NCI-H526 (cell line): ENCODE measurements around the gene SYNGR4.
"Not testable (repeated sequence)": the region's sequence is repeated elsewhere in the genome, so short reads cannot be mapped to it uniquely, and the experiment has no call there.

Source experiments
- DNase-seq, 2 experiments: peaks; one replicate each; lab custom pipeline; 2025; lab: John Stamatoyannopoulos, UW

The SYNGR4 gene

DNA sequence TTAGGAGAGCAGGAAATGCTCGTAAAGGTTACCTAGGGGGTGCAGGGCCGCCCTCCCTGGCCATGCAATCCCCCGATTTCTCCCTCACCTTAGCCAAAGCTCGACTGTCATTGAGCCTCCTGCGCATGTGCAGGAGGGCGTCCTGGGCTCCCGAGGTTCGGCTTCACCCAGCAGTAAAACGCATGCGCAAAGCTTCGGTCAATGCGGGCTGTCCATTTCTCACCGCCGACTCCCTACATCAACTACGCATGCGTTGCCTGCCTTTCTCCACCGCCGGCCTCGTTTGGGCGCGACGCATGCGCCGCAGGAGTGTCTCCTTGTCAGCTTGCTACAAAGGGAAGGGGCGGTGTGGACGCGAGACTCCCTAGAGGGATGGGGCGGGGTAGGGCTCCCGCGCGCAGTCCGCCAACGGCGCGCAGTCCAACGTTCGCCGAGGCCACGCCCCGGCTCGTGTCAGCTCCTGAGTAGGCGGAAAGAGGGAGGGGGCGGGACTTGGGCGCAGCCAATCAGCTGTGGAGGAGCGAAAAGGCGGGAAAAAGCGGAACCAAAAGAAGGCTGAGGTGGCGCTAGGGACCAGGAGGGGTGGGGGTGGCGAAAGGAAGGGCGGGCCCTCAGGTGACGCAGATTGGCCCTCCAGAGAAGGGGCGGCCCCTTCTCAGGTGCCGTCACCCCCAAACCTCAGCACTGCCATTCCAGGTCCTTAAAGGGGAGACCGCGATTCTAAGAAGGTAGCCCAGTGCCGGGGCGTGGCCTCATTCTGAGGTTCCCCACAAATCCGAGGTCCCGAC, at the start of gene SYNGR4, which contains the start of gene TMEM143:
SYNGR4 (plus strand) TSS at position 558 of the 788 bp plus-strand sequence. CDS start 1,476 bp downstream, outside the sequence.
TMEM143 (minus strand) TSS at position 131 of the 788 bp plus-strand sequence; CDS start at position 111, 20 bp downstream.
- DNase-seq: peak; percentile 99

DNA sequence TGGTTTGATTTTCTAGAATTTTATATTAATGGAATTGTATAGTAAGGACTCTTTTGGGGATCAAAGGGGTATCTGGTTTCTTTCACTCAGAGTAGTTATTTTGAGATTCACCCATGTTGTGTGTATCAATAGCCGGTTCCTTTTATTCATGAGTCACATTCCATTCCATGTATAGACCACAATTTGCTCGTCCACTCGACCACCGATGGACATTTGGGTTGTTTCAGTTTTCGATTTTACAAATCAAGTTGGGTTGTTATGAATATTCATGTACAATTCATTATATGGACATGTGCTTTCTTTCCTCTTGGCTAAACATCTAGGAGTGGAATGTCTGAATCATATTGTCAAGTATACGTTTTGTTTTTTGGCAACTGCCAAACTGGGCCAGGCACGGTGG, 48.5 kb upstream of the SYNGR4 start:
- DNase-seq: no peak

DNA sequence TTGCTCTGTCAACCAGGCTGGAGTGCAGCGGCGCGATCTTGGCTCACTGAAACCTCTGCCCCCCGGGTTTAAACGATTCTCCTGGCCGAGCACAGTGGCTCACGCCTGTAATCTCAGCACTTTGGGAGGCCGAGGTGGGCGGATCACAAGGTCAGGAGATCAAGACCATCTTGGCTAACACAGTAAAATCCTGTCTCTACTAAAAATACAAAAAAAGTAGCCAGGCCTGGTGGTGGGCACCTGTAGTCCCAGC, 46.5 kb upstream of the SYNGR4 start:
- DNase-seq: not testable (repeated sequence)

DNA sequence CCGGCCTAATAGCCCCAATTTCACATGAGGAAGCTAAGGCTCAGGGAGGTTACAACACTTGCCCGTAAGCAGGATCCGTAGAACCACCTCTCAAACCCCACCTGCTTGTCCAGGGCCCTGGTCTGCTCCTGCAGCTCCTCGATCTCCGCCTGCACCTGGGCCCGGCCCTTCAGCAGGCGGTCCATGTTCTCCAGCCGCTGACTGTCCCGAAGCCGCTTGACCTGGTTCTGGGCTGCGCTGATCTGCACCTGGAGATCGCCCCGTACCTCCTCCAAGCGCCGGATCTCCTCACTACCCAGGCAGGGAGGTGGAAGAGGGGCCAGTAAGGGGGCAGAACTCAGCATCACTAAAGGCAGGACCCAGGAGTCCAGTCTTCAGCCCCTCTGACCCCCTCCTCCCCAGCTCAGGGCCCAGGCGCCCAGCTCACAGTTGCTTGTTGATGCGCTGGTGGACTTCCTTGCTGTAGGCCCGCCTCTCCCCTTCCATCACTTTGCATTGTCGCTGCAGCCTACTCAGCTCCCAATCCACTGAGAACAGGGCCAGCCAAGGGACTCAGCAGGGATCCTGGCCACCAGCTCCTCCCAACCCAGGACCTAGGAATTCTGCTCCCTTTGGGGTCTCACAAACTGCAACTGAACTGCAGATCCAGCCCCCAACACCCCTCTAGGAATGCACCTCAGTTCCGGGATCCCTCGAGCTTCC, 45.7 kb upstream of the SYNGR4 start:
- DNase-seq: no peak

- peak; percentile 21 to 84 for DNase-seq
Observed at GRCh38 chr19:48319647-48320541, 44.3 kb upstream of the SYNGR4 start.

DNA sequence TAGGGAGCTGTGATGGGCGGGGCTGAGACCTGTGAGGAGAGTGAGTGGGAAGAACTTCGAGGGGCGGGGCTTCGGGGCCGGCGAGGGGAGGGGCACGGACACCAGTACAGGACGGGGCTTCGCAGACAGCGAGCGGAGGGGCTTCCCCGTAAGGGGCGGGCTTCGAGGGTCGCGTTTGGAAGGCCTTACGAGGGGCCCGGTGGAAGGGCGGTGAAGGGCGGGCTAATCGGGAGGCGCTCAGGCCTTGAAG, 42.9 kb upstream of the SYNGR4 start:
- DNase-seq: peak; percentile 87 to 98

GRCh38 chr19:48321622-48322591, 42.3 kb upstream of the SYNGR4 start:
- peak; percentile 92 to 98 for DNase-seq

DNA sequence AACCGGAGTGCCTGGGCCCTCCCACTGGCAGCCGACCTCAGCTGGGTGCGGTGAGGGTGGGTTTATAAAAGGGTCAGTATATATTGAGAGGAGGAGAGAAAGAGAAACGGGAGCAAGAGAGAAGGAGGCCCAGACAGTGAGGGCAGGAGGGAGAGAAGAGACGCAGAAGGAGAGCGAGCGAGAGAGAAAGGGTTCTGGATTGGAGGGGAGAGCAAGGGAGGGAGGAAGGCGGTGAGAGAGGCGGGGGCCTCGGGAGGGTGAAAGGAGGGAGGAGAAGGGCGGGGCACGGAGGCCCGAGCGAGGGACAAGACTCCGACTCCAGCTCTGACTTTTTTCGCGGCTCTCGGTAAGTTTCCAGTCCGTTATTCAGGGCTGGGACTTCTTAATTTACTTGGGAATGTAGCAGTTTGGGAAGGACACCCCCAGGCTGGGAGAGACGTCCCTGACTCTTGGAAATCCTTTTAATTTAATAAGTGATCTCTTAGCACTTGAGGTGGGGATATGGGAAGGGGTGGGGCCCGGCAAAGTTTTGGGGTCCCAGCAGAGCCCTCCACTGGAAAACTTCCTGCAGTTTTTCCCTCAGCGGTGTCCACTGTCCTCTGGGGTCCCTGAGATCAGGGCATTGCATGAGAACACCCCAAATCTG, 38.8 kb upstream of the SYNGR4 start, which contains the start of gene EMP3:
EMP3 (plus strand) TSS at position 288 of the 646 bp plus-strand sequence. CDS start 1,293 bp downstream, outside the sequence.
- DNase-seq: no peak

DNA sequence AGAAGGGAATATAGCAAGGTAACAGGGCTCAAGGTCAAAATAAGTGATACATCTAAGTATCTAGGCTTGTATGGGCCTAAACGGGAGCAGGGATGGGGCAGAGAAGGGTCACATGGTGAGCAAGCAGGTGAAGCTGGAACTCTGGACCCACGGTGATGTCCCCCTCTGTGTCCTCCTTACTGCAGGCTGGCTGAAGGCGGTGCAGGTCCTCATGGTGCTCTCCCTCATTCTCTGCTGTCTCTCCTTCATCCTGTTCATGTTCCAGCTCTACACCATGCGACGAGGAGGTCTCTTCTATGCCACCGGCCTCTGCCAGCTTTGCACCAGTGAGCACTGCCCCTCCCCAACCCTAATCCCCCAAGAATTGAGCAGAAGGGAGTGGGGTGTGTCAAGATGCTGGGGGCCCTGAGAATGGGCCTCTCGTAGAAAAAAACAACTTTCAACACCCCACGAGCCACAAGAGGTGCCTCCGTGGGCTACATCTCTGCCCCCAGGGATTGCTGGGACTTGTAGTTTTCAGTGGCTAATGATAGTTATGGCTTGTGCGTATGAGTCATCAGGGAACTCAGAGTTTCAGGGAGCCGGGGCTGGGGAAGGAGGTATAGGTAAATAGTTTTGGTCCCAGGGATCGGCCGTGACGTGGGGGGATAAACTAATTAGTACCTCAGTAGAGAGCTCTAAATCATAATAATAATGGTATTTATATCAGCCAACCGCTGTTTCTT, 34.8 kb upstream of the SYNGR4 start:
- peak in 1 of 2 experiments; percentile 21 for DNase-seq

GRCh38 chr19:48330012-48330681, 34.0 kb upstream of the SYNGR4 start:
- DNase-seq: peak; percentile 84 to 94

- peak in 1 of 2 experiments; percentile 52 for DNase-seq
Observed at GRCh38 chr19:48332351-48332661, 31.9 kb upstream of the SYNGR4 start.

GRCh38 chr19:48332662-48333466, 31.3 kb upstream of the SYNGR4 start:
- peak; percentile 99 to 100 for DNase-seq

GRCh38 chr19:48333467-48334384, 30.4 kb upstream of the SYNGR4 start:
- DNase-seq: peak; percentile 85 to 96

GRCh38 chr19:48338253-48338755, 25.9 kb upstream of the SYNGR4 start:
- no peak for DNase-seq

DNA sequence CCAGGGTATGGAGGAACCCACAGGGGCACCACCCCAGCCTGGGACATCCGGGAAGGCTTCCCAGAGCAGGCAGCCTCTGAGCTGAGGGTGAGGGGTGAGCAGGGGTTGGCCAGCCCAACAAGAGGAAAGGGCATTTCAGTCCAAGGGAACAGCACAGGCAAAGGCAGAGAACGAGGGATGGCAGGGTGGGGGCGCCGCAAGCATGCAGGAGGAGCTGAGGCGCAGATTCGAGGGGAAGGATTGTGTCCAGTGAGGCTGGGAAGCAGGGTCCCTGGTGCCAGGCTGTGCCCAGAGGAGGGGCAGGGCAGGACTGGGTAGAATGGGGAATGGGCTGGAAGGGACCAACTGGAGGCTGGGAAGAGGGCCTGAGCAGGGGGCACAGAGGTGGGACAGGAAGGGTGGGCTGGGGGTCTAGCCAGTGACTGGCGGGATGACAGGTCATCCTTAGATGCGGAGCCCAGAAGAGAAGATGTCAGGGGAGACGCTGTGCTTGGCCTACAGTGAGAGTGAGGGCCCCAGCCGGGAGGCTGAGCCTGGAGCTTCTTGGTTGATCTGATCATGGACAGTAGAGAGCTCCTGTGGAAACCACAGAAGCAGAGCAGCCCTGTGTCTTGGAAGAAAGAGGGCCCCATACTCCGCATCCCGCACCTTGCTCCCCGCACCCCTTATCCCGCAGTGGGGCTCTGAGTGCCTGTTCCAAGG, 25.2 kb upstream of the SYNGR4 start:
- DNase-seq: no peak

- no peak for DNase-seq
Observed at GRCh38 chr19:48340995-48341394, 23.2 kb upstream of the SYNGR4 start.
